GM13977 (cell line): ENCODE measurements around the gene STARD3.
A peak's percentile ranks its signal among the peaks of the same experiment; 100 is the strongest.

Experiments used
- DNase-seq: peaks from one replicate; pipeline ENCODE4 v3.0.0; 2012; ENCODE audit warnings: low spot score
- CTCF ChIP-seq: IDR thresholded peaks from 2 replicates; pipeline ENCODE4 v1.5.1; 2012; ENCODE audit warnings: mild to moderate bottlenecking, control low read depth; ENCODE audit not compliant: insufficient read depth; ENCODE audit errors: extremely low read depth, missing control alignments
- in situ Hi-C: fragments of 300-500 bp; cut with MboI; formaldehyde crosslinking; loops from one replicate; pipeline ENCODE4 v1.12.0; 2022; ENCODE audit warnings: low sequenced_read_pairs, low pct_unique_long_range_greater_than_20kb, mixed read lengths, inconsistent platforms; ENCODE audit not compliant: unreplicated experiment

STARD3 gene

GRCh38 chr17:39622380-39623006 lies 14.5 kb upstream of the STARD3 start:
- no peak for TF ChIP-seq CTCF

GRCh38 chr17:39623356-39623950 lies 13.5 kb upstream of the STARD3 start:
- in situ Hi-C loops, result loop anchor here (10.0 kb wide), 1 partner anchor 131 kb away; no protein-coding TSS in a partner anchor
- peak; percentile 93 for TF ChIP-seq CTCF
- peak; percentile 87 for DNase-seq

More at GRCh38 chr17:39622380-39623006, 14.5 kb upstream of the STARD3 start:
- in situ Hi-C loops, result loop anchor here (10.0 kb wide), 1 partner anchor 132 kb away; no protein-coding TSS in a partner anchor
- no peak for DNase-seq

- no peak for TF ChIP-seq CTCF
- no peak for DNase-seq
- in situ Hi-C loops, result loop anchor here (10.0 kb wide), 1 partner anchor 130 kb away; no protein-coding TSS in a partner anchor
These were observed 12.6 kb upstream of the STARD3 start for GRCh38 chr17:39624313-39624712.

GRCh38 chr17:39625198-39625785 lies 11.7 kb upstream of the STARD3 start:
- in situ Hi-C loops, result loop anchor here (10.0 kb wide), 1 partner anchor 130 kb away; no protein-coding TSS in a partner anchor
- no peak for TF ChIP-seq CTCF
- no peak for DNase-seq

- DNase-seq, result no peak
- TF ChIP-seq CTCF, result no peak
- in situ Hi-C loops, result loop anchor here (10.0 kb wide), 1 partner anchor 128 kb away; no protein-coding TSS in a partner anchor
These were observed 10.5 kb upstream of the STARD3 start, which contains the start of gene PPP1R1B for GRCh38 chr17:39626171-39627046. Gene PPP1R1B, plus strand, starts transcription at chr17:39626952. Its CDS starts 441 bp downstream, at chr17:39627393.
